GM15510 (cell line): ENCODE measurements around the gene SMIM23.

Experiments used
- POLR2A ChIP-seq: IDR thresholded peaks from 3 replicates; pipeline ENCODE4 v1.6.1; 2011; ENCODE audit warnings: borderline replicate concordance; ENCODE audit not compliant: insufficient read length; ENCODE audit errors: extremely low read depth

SMIM23 gene

GRCh38 chr5:171785517-171785916 lies at the start of gene SMIM23:
Gene SMIM23 (plus strand): TSS chr5:171785817. CDS start chr5:171785872, 55 bp downstream.
- TF ChIP-seq POLR2A: no peak

DNA sequence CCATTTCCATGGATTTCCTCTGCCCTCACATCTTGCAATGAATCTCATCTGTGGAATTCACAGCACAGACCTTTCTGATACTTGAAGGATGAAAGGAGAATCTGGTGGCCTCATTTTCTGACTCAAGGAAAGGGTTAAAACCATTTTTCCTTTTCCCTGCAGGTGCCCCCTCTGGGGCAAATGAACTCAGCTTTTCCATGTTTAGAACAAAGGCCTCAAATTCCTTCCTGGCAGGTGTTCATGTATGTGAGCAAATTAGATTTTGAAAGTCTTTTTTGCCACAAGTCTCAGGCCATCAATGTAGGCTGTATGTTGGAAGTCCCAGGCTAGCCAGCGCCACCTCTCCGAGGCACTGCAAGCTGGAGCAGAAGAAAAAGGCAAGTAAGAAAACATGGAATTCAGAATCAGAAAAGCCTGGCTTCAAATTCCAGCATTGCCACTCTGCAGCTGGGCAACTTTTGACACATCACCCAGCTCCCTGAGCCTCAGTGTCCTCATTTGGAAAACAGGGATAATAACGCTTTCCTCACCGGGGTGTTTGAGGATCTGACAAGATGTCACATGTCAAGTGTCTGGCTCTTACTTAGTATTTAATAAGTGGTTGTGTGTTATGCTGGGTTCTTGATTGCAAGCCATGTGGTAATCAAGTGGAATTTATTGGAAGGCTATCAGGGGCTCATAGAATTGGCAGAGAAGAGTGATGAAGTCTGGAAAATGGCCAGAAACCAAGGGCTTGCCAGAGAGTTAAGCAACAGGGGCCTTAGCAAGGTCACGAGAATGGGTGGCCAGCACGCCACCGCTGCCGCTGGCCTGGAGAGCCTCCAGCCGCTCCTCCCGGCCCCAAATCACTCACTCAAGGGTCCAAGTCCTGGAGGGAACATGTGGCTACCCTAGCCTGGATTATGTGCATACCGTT lies 48.4 kb upstream of the SMIM23 start:
- TF ChIP-seq POLR2A: no peak

DNA sequence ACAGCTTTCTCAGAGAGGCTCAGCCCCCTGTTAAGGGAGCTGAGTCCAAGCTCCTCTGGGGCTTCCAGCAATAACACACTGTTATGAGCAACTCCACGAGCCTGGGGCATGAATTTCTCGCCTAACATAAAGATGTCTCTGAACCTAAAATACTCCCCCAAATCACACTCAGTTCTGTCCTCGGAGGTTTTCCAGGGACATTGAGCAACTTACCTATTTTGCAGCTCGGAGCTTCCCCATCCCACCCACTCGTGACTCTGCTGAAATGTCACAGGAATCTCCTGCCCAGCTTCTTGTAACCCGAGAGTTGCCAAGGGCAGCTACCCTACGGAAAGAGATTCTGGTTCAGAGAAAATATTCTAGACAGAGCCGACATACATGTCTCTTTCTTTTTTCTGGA lies 47.1 kb upstream of the SMIM23 start:
- no peak for TF ChIP-seq POLR2A

GRCh38 chr5:171739271-171739670 lies 46.3 kb upstream of the SMIM23 start:
- TF ChIP-seq POLR2A: no peak

DNA sequence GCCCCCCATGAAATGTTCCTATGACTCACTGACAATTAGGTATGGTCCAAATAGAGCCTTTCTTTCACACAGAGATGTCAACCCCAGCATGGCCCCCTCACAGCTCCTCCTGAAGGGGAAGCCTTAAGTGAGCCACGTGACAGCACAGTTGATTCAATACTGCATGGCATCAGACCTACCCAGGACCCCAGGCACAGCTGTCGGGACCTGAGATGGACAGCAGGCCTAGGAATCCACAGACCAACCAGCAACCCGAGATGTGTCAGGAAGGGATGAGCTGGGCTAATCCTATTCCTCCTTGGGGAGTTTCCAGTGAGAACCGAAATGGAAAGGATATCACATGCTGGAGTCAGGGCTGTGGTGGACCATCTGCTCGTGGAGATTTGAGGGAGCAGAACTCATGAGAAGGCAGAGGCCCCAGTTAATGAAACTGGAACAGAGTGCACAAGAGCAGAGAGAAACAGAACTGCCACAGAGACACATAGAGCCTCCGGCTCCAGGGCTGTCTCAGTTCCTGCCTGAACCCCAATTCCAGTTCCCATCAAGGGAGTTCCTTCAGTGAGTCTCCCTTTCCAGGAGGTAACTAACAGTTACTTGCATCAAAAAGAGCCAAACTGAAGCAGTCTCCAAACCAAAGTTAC lies 42.1 kb upstream of the SMIM23 start:
- TF ChIP-seq POLR2A: no peak

- TF ChIP-seq POLR2A: no peak
Measured at GRCh38 chr5:171744264-171744663, 41.4 kb upstream of the SMIM23 start.

- TF ChIP-seq POLR2A: no peak
Measured at GRCh38 chr5:171744882-171745281, 40.7 kb upstream of the SMIM23 start.

- TF ChIP-seq POLR2A: no peak
Measured at GRCh38 chr5:171745602-171746001, 40.0 kb upstream of the SMIM23 start.

DNA sequence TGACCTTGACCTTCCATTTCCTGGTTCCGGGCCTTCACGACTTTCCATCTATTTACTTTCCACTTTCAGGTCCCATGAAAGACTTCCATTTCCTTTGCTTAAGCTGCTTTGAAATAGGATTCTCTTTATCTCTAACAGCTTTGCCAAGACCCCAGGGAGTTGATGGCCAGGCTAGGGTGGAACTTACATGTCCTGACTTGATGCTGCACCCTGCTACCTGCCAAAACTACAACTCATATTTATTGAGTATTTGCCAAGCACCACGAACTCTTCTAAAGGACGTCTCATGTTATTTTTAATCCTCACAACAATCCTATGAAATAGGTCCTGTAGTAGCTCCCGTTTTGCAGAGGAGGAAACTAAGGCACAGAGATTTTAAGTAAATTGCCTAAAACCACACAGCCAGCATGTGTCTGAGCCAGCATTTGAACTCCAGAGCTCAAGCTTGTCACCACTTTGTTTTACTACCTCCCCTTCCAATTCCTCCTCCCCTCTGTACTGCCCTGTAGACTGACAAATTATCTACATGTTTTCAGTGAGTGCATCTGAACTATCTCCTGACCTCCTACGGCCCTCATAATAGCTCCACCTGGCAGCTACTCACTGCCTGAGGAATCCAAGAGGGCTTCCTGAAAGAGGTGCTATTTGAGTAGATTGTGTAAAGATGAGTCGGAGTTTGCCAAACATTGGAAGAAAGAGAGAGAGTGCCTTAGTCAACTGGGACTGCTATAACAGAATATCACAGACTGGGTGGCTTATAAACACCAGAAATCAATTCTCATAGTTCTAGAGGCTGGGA lies 38.4 kb upstream of the SMIM23 start:
- no peak for TF ChIP-seq POLR2A

- TF ChIP-seq POLR2A: no peak
Measured at GRCh38 chr5:171748720-171749119, 36.9 kb upstream of the SMIM23 start.

- TF ChIP-seq POLR2A: no peak
Measured at GRCh38 chr5:171749365-171749764, 36.3 kb upstream of the SMIM23 start.

DNA sequence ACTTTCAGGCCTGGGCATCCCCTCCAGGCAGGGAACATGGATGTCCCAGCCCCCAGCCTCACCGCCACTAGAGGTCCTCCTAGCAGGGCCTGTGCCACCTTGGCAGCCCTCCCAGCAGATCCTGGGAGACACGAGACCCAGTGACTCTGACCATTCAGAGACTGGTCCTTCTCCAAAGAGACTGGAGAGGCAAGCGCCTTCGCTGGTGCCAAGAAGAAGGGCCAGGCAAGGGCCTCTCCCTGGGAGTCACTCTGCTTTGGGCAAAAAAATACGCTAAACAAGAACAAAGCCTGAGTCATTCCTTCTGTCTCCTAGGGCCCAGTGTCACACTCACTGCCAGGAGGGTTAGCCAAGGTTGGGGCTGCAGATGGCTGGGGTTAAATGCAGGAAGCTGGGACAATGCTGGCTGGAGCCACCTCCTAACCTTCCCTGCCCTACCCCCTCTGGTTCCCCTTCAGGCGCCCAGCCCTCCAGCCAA lies 35.3 kb upstream of the SMIM23 start:
- no peak for TF ChIP-seq POLR2A

GRCh38 chr5:171755354-171755821 lies 30.2 kb upstream of the SMIM23 start:
- no peak for TF ChIP-seq POLR2A

GRCh38 chr5:171757853-171758535 lies 27.6 kb upstream of the SMIM23 start:
- TF ChIP-seq POLR2A: no peak
